ENCODE data around the gene THTPA.

GRCh38 chr14:23525611-23526010 is 30.5 kb upstream of the THTPA start:
- TF ChIP-seq GATA2 (IDR thresholded peaks at IDR 0.05; ENCODE audit: low read depth, low read length) (no peak), GATA3 (IDR thresholded peaks at IDR 0.05; ENCODE audit: low read depth, low read length) (no peak)
